A549 (cell line): ENCODE results near the gene PRLR. TPM values are rescaled to one million over a fixed set of nuclear protein-coding genes. Genes with fewer than 3 reads are reported as not detected.

Experiments used
- ATAC-seq, 2 experiments: fragments of 200-7000 bp in 1 of 2; fragments of >200 bp in 1 of 2; cut with Nextera tagmentation in 1 of 2; cut with Tn5 transposase in 1 of 2; 3 replicates each; pipeline versions ENCODE4 v1.8.0 to v1.9.1; 2018 to 2020; ENCODE audit warnings: mild to moderate bottlenecking in 1 of 2, moderate library complexity in 1 of 2
- CTCF ChIA-PET: fragments of 300-600 bp; sonication (Branson Sonifier 250); formaldehyde crosslinking; extraction: SDS; loops from one replicate; lab custom pipeline; 2021; ENCODE audit warnings: antibody characterized with exemption, inconsistent platforms; lab: Yijun Ruan, JAX
- POLR2A ChIA-PET: fragments of 350-600 bp; formaldehyde crosslinking; extraction: SDS; loops from one replicate; lab custom pipeline; 2021; ENCODE audit warnings: antibody characterized with exemption, inconsistent platforms; lab: Yijun Ruan, JAX
- DNase-seq, 2 experiments: peaks; one replicate each; pipeline versions ENCODE4 v3.0.0 to v3.0.0-alpha.2; 2011 to 2016; ENCODE audit warnings: low read depth in 1 of 2, low spot score in 1 of 2
- FAIRE-seq: peaks from 2 replicates; lab custom pipeline; 2011; peaks lifted over from hg19 to GRCh38; lab: Jason Lieb, UNC
- H3K27ac ChIP-seq, 2 experiments: fragments of >200 bp; sonication (Bioruptor Twin); formaldehyde crosslinking; 3 replicates each; pipeline ENCODE4 v1.5.1; 2016 to 2017
- H3K4me1 ChIP-seq: fragments of >200 bp; sonication (Bioruptor Twin); formaldehyde crosslinking; 3 replicates; pipeline ENCODE4 v1.6.1; 2016
- H3K4me2 ChIP-seq: fragments of >200 bp; sonication (Bioruptor Twin); formaldehyde crosslinking; 3 replicates; pipeline ENCODE4 v1.6.1; 2016
- H3K4me3 ChIP-seq: fragments of >200 bp; sonication (Bioruptor Twin); formaldehyde crosslinking; 3 replicates; pipeline ENCODE4 v1.5.1; 2016
- H3K9me3 ChIP-seq: fragments of >200 bp; sonication (Bioruptor Twin); formaldehyde crosslinking; 3 replicates; pipeline ENCODE4 v1.6.1; 2016
- CHD2 ChIP-seq: fragments of 150-350 bp; IDR thresholded peaks from 2 replicates; pipeline ENCODE4 v1.6.1; 2014; ENCODE audit warnings: low read length; ENCODE audit not compliant: partially characterized antibody
- EP300 ChIP-seq, 2 experiments: fragments of >200 bp; sonication (Bioruptor Twin); formaldehyde crosslinking; IDR thresholded peaks; 2 replicates in 1 of 2; 3 replicates in 1 of 2; pipeline ENCODE4 v1.6.1; 2016 to 2017
- FOSL2 ChIP-seq, 2 experiments: fragments of 450-650 bp in 1 of 2; fragments of >200 bp in 1 of 2; sonication (Bioruptor Twin) in 1 of 2; formaldehyde crosslinking; IDR thresholded peaks; 2 replicates each; pipeline versions ENCODE4 v1.5.0 to v1.6.1; 2016 to 2020; ENCODE audit warnings: mild to moderate bottlenecking in 1 of 2, moderate library complexity in 1 of 2
- KDM5A ChIP-seq: fragments of 200-600 bp; sonication (generic); IDR thresholded peaks from 2 replicates; pipeline ENCODE4 v1.6.1; 2016; ENCODE audit warnings: antibody characterized with exemption, mild to moderate bottlenecking
- MAZ ChIP-seq: fragments of 150-350 bp; IDR thresholded peaks from 2 replicates; pipeline ENCODE4 v1.6.1; 2014; ENCODE audit warnings: antibody characterized with exemption, low read depth, low read length, borderline replicate concordance
- NR3C1 ChIP-seq: fragments of >200 bp; sonication (Bioruptor Twin); formaldehyde crosslinking; IDR thresholded peaks from 3 replicates; pipeline ENCODE4 v1.6.1; 2017
- SMC3 ChIP-seq: fragments of >200 bp; sonication (Bioruptor Twin); formaldehyde crosslinking; IDR thresholded peaks from 3 replicates; pipeline ENCODE4 v1.6.1; 2018; ENCODE audit warnings: inconsistent platforms
- ZC3H11A ChIP-seq: fragments of 450-650 bp; IDR thresholded peaks from 2 replicates; pipeline ENCODE4 v1.6.1; 2014; ENCODE audit warnings: antibody characterized with exemption, mild to moderate bottlenecking
- ZSCAN20 ChIP-seq: fragments of 250-450 bp; sonication (Bioruptor Pico); IDR thresholded peaks from 2 replicates; pipeline ENCODE4 v1.8.0; 2022; ENCODE audit warnings: mild to moderate bottlenecking, moderate library complexity
- WGBS: methylation state at CpG from one replicate; pipeline ENCODE4 v1.1.6; 2017; ENCODE audit errors: missing lambda C conversion rate; 5-methylcytosine and 5-hydroxymethylcytosine counted together
- polyA plus RNA-seq, 4 experiments: library from polyadenylated mRNA; depleted of rRNA in 3 of 4; stranded (reverse); fragments of >200 nt; fragmentation: RNase III in 1 of 4; extraction: RNeasy Plus Mini Kit Qiagen cat#74134 plus additional on column Dnase treatment in 1 of 4; gene quantifications; 2 replicates in 3 of 4; 3 replicates in 1 of 4; pipeline ENCODE4 v1.2.3, GENCODE V29; 2011 to 2017
- TF ChIP-seq, protein P1 (sequence below): fragments of 200-600 bp; sonication (generic); IDR thresholded peaks from 2 replicates; pipeline ENCODE4 v1.6.1; 2016; ENCODE audit warnings: antibody characterized with exemption, mild to moderate bottlenecking, moderate library complexity
- TF ChIP-seq, protein P2 (sequence below): fragments of >200 bp; sonication (Bioruptor Twin); formaldehyde crosslinking; IDR thresholded peaks from 3 replicates; pipeline ENCODE4 v1.6.1; 2016
- TF ChIP-seq, protein P3 (sequence below): IDR thresholded peaks from 2 replicates; pipeline ENCODE4 v1.6.1; 2012; ENCODE audit warnings: low read depth, borderline replicate concordance
- TF ChIP-seq, protein P4 (sequence below): fragments of 450-650 bp; IDR thresholded peaks from 2 replicates; pipeline ENCODE4 v1.6.1; 2014; ENCODE audit warnings: antibody characterized with exemption
- TF ChIP-seq, protein P5 (sequence below): IDR thresholded peaks from 2 replicates; pipeline ENCODE4 v1.6.1; 2012
- TF ChIP-seq, protein P6 (sequence below): fragments of >200 bp; sonication (Bioruptor Twin); formaldehyde crosslinking; IDR thresholded peaks from 2 replicates; pipeline ENCODE4 v1.6.1; 2016

Gene PRLR
- polyA plus RNA-seq, 2 of the 4 experiments (the other 2 are of a cell fraction), result 0.09 TPM; not detected in 1

DNA sequence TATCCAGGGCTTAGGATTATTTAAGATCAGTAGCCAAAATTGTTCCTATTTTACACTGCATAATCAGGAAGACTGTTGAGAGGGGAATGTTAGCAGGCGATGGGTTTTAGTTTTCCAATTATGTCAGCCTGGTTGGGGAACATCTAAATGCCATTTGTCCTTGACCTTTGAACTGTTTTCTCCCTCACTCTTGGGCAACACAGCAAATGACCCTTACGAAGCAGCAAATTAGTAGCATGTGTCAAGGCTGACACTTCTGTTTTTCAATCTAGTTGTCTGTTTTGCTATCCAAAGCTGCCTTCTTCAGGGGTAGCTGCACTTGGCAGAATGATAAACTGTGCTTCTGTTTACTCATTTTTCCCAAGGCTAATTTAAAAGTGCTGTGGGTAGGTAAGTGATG lies 104.5 kb downstream of the PRLR start:
- CTCF ChIA-PET, result no interaction called here
- Histone ChIP-seq H3K4me1 (no peaks in the 10 kb centered on the region), H3K9me3 (no peaks in the 10 kb centered on the region), H3K4me2 (no peak overlapping the region), H3K4me3 (no peak overlapping the region), H3K27ac (no peak overlapping the region)
- DNase-seq, result no peak
- WGBS, result 43% methylated on average over 2 of the region's 2 CpGs
- no peak for TF ChIP-seq NR3C1
- TF ChIP-seq, protein P1, sequence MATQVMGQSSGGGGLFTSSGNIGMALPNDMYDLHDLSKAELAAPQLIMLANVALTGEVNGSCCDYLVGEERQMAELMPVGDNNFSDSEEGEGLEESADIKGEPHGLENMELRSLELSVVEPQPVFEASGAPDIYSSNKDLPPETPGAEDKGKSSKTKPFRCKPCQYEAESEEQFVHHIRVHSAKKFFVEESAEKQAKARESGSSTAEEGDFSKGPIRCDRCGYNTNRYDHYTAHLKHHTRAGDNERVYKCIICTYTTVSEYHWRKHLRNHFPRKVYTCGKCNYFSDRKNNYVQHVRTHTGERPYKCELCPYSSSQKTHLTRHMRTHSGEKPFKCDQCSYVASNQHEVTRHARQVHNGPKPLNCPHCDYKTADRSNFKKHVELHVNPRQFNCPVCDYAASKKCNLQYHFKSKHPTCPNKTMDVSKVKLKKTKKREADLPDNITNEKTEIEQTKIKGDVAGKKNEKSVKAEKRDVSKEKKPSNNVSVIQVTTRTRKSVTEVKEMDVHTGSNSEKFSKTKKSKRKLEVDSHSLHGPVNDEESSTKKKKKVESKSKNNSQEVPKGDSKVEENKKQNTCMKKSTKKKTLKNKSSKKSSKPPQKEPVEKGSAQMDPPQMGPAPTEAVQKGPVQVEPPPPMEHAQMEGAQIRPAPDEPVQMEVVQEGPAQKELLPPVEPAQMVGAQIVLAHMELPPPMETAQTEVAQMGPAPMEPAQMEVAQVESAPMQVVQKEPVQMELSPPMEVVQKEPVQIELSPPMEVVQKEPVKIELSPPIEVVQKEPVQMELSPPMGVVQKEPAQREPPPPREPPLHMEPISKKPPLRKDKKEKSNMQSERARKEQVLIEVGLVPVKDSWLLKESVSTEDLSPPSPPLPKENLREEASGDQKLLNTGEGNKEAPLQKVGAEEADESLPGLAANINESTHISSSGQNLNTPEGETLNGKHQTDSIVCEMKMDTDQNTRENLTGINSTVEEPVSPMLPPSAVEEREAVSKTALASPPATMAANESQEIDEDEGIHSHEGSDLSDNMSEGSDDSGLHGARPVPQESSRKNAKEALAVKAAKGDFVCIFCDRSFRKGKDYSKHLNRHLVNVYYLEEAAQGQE, result no peak
- no peak for TF ChIP-seq KDM5A
- TF ChIP-seq, protein P2, sequence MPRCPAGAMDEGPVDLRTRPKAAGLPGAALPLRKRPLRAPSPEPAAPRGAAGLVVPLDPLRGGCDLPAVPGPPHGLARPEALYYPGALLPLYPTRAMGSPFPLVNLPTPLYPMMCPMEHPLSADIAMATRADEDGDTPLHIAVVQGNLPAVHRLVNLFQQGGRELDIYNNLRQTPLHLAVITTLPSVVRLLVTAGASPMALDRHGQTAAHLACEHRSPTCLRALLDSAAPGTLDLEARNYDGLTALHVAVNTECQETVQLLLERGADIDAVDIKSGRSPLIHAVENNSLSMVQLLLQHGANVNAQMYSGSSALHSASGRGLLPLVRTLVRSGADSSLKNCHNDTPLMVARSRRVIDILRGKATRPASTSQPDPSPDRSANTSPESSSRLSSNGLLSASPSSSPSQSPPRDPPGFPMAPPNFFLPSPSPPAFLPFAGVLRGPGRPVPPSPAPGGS, result no peak
- no peak for TF ChIP-seq ZSCAN20 (CRISPR knock-in tag)
- TF ChIP-seq, protein P3, sequence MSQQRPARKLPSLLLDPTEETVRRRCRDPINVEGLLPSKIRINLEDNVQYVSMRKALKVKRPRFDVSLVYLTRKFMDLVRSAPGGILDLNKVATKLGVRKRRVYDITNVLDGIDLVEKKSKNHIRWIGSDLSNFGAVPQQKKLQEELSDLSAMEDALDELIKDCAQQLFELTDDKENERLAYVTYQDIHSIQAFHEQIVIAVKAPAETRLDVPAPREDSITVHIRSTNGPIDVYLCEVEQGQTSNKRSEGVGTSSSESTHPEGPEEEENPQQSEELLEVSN, result no peak
- TF ChIP-seq FOSL2 (IDR thresholded peaks at IDR 0.05), result no peak
- no peak for TF ChIP-seq FOSL2 (CRISPR knock-in tag; IDR thresholded peaks at IDR 0.05)
- no peak for TF ChIP-seq SMC3
- TF ChIP-seq, protein P4, sequence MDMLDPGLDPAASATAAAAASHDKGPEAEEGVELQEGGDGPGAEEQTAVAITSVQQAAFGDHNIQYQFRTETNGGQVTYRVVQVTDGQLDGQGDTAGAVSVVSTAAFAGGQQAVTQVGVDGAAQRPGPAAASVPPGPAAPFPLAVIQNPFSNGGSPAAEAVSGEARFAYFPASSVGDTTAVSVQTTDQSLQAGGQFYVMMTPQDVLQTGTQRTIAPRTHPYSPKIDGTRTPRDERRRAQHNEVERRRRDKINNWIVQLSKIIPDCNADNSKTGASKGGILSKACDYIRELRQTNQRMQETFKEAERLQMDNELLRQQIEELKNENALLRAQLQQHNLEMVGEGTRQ, result no peak
- no peak for TF ChIP-seq ZC3H11A
- TF ChIP-seq EP300 (IDR thresholded peaks at IDR 0.05), result no peak
- POLR2A ChIA-PET, result no interaction called here
- no peak for FAIRE-seq
- ATAC-seq, result no peak

DNA sequence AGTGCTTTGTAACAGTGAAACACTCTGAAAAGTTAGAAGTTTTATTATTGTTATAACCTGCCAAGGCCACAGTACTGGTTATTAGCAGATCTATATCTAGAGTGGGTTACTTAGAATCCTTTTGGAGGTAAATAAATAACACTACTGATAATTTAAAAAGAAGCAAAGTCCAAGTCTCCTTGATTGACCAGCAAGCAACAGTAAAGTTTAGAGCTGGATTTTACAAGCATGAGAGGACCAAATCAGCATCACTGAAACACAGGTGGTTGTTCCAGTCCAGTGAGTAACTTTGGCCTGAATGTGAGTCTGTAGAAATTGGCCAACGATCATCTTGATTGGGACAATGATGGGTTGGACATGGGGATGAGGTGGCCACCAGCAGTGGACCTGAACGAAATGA lies 105.4 kb downstream of the PRLR start:
- Histone ChIP-seq H3K27ac (no peak overlapping the region), H3K9me3 (no peaks in the 10 kb centered on the region), H3K4me2 (no peak overlapping the region), H3K4me3 (no peak overlapping the region), H3K4me1 (no peaks in the 10 kb centered on the region)
- DNase-seq (no peak), ATAC-seq (no peak), FAIRE-seq (no peak)
- ChIA-PET POLR2A (no interaction called here), CTCF (no interaction called here)
- WGBS, result 8% methylated on average over 2 of the region's 2 CpGs
- no peak for TF ChIP-seq MAZ
- TF ChIP-seq, protein P5, sequence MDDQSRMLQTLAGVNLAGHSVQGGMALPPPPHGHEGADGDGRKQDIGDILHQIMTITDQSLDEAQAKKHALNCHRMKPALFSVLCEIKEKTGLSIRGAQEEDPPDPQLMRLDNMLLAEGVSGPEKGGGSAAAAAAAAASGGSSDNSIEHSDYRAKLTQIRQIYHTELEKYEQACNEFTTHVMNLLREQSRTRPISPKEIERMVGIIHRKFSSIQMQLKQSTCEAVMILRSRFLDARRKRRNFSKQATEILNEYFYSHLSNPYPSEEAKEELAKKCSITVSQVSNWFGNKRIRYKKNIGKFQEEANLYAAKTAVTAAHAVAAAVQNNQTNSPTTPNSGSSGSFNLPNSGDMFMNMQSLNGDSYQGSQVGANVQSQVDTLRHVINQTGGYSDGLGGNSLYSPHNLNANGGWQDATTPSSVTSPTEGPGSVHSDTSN, result no peak

DNA sequence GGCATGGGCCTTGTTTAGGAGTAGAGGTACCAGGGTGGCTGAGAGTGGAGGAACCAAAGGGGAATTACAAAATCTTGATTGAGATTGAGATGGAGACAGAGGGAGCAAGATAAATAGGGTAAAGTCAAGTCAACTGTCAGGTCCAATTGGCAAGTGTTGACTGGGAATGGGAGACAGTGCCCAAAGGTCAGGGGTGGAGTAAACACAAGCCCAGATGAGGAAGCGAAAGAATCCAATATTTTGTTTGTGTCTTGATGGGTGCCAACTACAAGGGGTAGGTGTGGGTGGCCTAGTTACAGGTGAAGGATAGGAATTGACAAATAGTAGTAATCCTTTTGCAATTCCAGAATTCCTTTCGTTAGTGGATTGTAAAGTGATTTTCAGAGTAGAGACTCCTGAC lies 107.5 kb downstream of the PRLR start:
- TF ChIP-seq CHD2, result no peak
- TF ChIP-seq FOSL2 (IDR thresholded peaks at IDR 0.05), result no peak
- no peak for TF ChIP-seq FOSL2 (CRISPR knock-in tag; IDR thresholded peaks at IDR 0.05)
- TF ChIP-seq, protein P6, sequence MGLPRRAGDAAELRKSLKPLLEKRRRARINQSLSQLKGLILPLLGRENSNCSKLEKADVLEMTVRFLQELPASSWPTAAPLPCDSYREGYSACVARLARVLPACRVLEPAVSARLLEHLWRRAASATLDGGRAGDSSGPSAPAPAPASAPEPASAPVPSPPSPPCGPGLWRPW, result no peak
- TF ChIP-seq, all 56 proteins: peak for 0
- WGBS, result 23% methylated on average over 2 of the region's 2 CpGs
- DNase-seq (no peak), FAIRE-seq (no peak), ATAC-seq (no peak)
- Histone ChIP-seq H3K4me1 (no peaks in the 10 kb centered on the region), H3K4me2 (no peak overlapping the region), H3K27ac (no peak overlapping the region), H3K9me3 (no peaks in the 10 kb centered on the region), H3K4me3 (no peak overlapping the region)
- ChIA-PET POLR2A (no interaction called here), CTCF (interaction anchor here (1.4 kb wide), 1 partner anchor 649 kb away, joined by 3 read pairs; no protein-coding TSS in a partner anchor)
